Measurements from ENCODE around the gene ZNF320.
"Not testable (repeated sequence)": the region's sequence is repeated elsewhere in the genome, so short reads cannot be mapped to it uniquely, and the experiment has no call there.

The ZNF320 gene

DNA sequence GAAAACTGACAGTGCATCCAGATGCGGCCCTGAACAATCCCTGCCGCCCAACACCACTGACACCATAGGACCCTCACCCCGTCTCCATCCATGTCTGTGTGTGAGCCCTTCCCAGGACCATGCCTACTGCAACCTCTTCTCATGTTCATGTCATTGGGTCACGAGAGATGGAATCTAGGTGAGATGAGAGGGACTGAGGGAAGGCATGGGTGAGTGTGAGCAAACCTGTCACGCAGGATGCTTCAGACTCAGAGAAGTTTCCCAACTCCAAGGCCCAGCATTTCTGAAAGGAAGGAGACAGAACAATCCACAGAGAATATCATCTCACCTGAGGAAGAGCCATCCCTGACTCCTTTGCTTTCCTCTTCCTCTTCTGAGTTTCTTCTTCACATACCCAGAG lies 20.1 kb upstream of the ZNF320 start:
- no peak for DNase-seq

- DNase-seq: no peak
Observed at GRCh38 chr19:52910648-52911047, 13.2 kb upstream of the ZNF320 start.

DNA sequence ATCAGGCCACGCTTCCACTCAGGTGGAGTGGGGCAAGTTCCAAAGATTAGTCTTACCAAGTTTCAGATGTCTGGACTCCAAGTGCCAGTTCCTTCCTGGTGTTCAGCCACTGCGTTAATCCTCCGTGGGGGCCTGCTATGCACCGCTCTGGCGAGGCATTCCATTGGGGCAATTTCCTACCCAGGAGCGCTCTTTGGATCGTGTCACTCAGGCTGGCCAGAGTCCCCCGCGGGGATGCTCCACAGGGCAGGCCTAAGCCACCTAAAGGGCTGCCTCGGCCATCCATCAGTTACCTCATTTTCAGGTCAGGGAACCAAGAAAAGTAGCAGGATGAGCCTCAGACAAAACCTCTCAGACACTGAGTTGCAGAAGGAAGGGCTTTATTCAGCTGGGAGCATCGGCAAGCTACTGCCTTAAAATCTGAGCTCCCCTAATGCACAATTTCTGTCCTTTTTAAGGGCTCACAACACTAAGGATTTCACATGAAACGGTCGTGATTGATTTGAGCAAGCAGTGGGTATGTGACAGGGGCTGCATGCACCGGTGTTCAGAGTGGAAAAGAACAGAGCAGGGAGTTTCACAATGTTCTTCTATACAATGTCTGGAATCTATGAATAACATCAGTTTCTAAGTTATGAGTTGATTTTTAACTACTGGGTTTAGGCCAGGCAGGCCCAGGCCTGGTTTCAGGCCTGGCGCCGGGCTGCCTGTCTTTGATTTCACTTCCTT lies 6.8 kb upstream of the ZNF320 start:
- not testable (repeated sequence) for DNase-seq

- peak; percentile 59 for DNase-seq
Observed at GRCh38 chr19:52901842-52902241, 4.4 kb upstream of the ZNF320 start.

DNA sequence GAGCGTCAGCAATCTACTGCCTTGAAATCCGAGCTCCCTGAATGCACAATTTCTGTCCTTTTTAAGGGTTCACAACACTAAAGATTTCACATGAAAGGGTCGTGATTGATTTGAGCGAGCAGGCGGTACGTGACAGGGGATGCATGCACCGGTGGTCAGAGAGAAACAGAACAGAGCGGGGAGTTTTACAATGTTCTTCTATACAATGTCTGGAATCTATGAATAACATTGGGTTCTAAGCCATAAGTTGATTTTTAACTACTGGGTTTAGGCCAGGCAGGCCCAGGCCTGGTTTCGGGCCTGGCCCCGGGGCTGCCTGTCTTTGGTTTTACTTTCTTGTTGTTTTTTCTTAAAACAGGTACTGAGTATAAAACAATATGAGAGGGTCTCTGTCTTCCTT lies 1.2 kb upstream of the ZNF320 start:
- DNase-seq: not testable (repeated sequence)

DNA sequence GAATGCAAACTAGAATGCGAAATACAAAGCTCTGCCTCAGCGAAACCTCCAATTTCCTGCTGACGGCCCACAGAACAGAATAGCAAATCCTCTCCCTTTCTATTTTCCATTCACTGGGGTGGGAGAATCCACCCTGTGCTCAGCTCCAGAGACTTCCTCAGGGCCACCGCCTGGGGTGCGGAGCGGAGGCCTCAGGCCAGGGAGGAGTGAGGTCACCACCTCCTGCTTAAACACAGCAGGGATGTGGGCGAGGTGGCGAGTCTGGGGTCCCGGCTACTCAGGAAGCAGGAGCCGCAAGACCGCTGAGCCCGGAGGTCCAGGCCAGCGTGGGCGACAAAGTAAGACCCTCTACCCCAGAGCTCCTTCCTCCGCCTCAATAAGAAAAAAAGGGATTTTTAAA lies 666 bp upstream of the ZNF320 start:
- peak; percentile 30 for DNase-seq

GRCh38 chr19:52896431-52897137 lies 851 bp downstream of the ZNF320 start:
- DNase-seq: peak; percentile 71

DNA sequence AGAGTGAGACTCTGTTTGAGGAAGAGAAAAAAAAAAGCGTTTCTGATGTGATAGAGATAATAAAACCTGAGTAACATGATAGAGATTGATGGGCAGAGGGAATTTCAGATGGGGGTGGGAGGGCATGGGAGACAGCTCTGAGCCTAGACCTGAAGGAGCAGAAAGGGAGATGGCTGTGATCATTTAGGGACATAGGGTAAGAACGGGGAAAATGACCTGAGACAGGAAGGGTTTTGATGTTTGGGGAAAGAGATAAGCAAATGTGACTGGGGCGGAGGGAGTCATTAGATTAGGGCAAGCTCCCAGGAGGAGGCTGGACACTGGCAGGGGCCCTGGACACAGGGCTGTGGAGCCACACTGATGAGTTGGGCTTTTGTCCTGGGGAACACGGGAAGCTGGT lies 6.1 kb downstream of the ZNF320 start:
- DNase-seq: no peak

GRCh38 chr19:52889931-52890330 lies 7.5 kb downstream of the ZNF320 start:
- DNase-seq: no peak

DNA sequence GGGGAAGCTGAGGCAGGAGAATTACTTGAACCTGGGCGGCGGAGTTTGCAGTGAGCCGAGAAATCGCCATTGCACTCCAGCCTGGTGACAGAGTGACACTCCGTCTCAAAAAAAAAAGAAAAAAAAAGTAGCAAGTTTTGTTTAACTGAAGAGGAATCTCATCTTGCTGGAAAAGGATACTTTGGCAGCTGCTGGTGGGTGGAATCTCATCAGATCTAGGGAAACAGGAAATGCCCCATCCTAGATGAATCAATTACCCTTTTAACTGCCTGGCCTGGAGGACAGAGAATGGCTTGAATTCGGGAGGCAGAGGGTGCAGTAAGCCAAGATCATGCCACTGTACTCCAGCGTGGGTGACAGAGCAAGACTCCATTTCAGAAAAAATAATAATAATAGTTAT lies 8.4 kb downstream of the ZNF320 start:
- no peak for DNase-seq

DNA sequence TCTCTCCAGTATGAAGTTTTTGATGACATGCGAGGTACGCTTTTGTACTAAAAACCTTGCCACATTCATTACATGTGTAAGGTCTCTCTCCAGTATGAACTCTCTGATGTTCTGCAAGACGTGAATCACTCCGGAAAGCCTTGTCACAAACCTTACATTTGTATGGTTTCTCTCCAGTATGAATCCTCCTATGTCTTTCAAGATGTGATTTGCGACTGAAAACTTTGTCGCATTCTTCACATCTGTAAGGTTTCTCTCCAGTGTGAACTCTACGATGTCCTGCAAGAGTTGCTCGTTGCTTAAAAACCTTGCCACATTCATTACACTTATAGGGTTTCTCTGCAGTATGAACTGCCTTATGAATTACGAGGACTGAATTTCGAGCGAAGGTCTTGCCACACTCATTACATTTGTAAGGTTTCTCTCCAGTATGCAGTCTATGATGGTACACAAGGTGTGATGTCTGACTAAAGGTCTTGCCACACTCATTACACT lies 16.5 kb downstream of the ZNF320 start:
- DNase-seq: no peak

- not testable (repeated sequence) for DNase-seq
Observed at GRCh38 chr19:52872996-52873395, 24.4 kb downstream of the ZNF320 start.

DNA sequence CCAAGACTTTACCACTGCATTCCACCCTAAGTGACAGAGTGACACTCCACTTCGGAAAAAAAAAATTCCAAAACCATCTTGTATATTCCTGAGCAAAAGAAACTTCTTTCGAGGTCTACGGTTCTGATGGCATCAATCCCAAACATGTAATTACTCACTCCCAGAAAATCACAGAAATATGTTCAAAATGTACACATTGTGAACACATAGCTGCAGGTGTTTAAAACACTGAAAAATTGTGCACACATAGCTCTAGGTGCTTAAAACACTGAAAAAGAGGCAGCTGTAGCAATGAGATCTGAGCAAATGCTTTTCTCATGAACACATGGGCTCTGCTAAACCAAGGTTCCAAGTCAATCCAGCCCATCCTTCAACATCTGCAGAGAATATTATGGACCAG lies 26.0 kb downstream of the ZNF320 start:
- no peak for DNase-seq

DNA sequence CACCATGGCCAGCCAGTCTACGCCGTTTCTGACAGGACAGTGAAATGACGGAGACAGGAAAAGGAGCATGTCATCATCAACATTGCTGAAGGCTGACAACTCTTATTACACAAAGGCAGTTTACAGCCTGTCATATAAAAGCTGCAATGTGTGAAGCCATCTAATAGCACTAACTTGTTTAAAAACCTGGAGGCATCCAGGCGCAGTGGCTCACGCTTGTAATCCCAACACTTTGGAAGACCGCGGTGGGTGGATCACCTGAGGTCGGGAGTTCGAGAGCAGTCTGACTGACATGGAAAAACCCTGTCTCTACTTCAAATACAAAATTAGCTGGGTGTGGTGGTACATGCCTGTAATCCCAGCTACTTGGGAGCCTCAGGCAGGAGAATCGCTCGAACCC lies 29.4 kb downstream of the ZNF320 start:
- DNase-seq: not testable (repeated sequence)

DNA sequence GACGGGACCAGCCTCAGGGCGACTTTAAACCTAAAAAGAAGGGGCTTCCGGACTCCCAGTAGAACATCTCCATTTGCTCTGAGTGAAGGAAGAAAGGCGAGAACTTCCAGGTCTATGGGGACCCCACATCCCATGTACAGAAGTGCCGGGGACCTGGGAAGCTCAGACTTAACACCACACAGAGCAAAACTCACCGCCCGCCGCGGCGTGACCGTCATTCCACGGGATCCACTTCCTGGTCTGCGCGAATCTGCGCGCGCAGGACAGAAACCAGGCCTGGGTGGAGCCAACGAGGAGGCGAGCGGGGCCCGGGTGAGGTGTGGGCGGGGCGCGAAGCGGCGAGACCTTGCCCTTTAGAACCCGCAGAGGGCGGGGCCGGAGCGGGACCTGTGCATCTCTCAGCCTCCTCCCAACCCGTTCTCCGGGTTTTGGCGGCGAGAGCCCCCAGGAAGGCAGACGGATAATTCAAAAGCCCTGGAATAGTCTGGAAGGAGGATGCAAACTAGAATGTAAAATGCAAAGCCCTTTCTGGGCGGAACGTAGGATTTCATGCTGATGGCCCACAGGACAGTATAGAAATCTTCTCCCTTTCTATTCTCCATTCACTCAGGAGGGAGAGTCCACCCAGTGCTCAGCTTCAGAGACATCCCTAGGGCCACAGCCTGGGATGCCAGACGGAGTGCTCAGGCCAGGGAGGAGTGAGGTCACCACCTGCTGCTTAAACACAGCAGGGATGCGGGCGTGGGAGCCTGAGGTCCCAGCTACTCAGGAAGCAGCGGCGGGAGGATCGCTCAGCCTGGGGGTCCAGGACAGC lies 39.9 kb downstream of the ZNF320 start, which contains the start of gene ZNF468:
Gene ZNF468, minus strand, starts transcription at position 242 of the 814 bp plus-strand sequence. CDS start 3,347 bp downstream, outside the sequence.
- peak; percentile 86 for DNase-seq

DNA sequence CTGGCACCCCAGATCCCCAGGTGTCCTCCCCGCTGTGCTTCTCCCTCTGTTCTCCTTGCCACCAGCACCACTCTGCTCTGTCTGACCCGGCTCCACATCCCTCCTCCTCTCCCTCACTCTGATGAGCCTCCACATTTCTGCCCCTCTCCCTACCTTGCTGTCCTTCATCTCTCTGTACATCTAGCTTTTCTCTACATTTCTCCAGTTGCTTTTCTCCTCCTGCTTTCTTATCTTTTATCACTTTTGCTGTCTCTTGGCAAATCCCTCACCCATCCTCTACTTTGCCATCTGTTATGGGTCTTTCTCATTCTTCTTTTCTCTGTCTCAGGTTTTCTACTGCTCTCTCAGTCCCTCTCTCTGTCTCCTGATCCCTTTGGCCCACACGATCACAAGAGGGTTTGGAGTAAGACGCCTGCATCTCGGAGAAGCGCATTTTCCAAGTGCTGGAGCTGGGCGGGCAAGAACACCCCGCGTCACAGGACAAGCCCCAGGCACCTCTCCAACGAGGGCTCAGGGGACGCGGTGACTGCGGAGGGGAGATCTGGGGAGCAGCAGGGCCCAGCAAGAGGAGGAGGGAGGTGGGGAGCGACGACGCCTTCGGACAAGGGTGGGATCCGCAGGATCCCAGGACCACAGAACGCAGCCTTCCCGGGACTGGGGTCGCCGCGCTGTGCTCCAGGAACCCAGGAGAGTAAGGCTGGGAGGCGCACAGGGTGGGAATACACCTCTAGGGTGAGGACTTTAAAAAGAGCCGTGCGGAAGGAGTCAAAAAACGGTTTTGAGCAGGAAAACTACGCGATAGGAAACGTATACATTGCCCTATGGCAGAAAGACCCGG lies 40.7 kb downstream of the ZNF320 start:
- peak; percentile 49 for DNase-seq
